ENCODE measurements around the gene ASCL5.
A peak's percentile ranks its signal among the peaks of the same experiment; 100 is the strongest.
"Not testable (repeated sequence)": the region's sequence is repeated elsewhere in the genome, so short reads cannot be mapped to it uniquely, and the experiment has no call there.

ASCL5 gene, protein sequence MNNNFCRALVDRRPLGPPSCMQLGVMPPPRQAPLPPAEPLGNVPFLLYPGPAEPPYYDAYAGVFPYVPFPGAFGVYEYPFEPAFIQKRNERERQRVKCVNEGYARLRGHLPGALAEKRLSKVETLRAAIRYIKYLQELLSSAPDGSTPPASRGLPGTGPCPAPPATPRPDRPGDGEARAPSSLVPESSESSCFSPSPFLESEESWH

DNA sequence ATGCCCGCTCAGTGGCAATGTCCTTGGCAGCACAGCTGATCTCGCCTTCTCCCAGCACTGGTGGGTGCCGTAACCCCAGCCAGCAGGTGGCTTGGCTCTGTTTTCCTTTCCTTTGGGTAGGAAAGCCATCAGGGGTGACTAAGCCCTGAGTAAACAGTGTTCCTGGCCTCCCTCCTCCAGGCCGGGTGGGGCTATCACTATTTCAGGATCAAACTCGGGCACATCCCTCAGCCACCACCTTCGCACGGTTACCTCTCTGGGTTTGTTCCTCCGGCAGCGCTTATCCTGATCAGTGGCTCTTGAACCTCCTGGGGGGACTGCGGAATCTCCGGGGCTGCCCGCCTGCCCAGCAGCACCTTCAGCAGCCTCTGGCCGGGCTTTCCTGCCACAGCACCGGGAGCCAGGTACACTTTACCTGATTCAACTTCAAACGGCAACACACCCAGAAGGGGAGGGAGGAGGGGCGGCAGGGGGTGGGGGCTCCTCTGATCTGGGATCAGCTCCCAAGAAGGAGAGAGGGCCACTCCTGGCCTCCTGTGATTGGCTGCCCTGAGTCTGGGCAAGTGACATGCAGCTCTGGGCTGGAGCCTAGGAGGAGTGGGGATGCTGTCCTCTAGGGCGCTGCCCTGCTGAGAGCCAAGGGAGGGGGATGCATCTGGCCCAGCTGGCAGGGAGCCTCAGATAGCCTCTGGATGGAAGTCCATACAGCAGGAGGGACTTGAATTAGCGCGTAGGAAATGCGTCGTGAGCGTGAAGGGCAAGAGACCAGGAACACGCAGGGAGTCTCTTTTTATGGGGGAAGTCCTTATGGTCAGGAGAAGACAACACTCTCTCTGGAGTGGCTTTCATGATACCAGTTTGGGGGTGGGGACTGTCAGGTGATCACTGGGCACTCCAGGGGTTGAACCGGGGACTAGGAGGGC is at the start of gene ASCL5:
Gene ASCL5 (minus strand): TSS at position 353 of the 923 bp plus-strand sequence. CDS start 11,812 bp downstream, outside the sequence.
- peak; percentile 68 for DNase-seq

DNA sequence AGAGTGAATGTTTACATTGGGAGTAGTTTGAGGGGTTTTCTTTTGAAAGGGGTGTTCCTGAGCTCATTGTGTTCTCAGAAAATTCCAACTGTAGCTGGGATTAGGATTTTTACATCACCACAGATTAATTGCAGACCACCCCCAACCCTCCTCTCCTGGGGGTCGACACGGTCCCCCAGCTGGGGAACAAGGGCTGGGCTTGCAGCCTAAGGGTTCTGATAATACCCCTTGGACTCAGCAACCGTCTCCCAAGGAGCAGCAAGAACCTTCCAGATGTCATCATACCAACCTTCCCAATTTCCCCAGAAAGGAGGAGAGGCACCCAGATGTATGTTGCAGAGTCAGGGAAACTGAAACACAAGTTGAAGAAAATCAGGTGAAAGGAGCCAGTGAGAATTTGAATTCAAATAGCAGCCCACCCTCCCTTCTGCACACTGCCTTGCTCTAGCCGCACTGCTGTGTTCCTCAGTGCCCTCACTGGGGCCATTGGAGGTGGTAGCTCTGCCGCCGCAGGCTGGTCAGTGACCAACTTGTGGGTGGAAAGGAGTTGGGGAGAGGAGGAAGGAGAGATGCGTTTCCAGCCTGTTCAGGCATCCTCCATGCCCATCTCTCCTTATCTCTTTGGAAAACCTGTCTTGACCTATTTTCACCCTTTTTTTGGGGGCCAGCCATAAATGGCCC is 49.0 kb upstream of the ASCL5 start:
- DNase-seq, result no peak

DNA sequence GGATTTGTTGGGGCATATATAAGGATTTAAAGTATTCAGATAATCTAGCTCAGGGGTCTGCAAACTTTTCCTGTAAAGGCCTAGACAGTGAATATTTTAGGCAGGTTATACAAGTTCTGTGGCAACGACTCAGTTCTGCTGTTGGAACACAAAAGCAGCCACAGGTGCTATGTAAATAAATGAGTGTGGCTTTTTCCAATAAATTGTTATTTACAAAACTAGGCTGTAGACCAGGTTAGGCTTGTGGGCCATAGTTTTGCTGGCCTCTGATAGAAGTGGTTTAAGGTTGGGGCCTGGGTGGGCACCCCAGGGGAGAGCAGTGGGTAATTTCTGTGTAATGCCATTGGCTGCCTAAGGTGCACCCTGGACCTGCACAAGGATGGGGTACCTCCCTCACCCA is 46.8 kb upstream of the ASCL5 start:
- DNase-seq, result no peak

DNA sequence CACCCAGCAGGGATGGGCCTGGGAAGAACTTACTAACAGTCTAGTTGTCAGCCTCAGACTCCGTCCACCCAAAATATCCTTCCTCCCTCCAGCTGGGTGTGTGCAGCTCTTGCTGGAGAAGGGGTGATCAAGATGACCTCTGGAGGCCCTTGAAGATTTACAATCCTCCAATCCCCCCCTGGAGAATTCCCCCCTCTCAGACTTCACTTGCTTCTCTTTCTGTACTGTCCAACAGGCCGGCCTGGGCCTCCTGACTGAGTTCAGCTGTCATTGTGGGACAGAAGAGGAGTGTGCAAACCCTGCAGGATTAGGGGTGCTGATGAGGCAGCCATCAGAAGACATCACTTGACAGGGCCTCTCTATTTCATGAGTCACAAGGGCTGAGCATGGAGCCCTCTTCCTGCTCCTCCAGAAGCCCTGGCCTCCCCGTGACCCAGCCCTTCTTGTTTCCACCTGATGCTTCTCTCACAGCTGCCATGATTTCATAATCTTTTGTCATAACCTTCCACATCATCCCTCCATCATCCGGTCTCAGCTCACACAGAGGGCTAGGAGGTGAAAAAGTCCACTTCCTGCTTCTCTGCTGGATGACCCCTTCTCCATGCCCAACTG is 46.1 kb upstream of the ASCL5 start:
- DNase-seq, result no peak

DNA sequence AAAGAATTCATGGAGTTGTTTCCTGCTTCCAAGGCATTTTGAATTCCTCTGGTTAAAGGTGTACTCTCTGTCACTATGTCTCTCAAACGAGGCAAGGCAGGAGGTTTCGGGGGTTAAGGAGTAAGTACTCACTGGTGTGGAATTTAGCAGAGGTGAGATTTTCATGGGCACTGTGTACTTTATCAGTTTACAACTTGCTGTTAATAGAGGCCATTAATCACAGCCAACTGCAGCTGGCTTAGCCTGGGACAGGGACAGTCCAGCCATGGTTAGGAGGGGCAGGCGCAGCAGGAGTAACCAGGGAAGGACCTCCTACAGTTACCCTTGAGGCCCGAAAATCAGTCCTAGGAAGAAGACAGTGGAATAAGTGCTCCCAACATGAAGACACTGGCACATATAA is 45.3 kb upstream of the ASCL5 start:
- DNase-seq, result no peak

DNA sequence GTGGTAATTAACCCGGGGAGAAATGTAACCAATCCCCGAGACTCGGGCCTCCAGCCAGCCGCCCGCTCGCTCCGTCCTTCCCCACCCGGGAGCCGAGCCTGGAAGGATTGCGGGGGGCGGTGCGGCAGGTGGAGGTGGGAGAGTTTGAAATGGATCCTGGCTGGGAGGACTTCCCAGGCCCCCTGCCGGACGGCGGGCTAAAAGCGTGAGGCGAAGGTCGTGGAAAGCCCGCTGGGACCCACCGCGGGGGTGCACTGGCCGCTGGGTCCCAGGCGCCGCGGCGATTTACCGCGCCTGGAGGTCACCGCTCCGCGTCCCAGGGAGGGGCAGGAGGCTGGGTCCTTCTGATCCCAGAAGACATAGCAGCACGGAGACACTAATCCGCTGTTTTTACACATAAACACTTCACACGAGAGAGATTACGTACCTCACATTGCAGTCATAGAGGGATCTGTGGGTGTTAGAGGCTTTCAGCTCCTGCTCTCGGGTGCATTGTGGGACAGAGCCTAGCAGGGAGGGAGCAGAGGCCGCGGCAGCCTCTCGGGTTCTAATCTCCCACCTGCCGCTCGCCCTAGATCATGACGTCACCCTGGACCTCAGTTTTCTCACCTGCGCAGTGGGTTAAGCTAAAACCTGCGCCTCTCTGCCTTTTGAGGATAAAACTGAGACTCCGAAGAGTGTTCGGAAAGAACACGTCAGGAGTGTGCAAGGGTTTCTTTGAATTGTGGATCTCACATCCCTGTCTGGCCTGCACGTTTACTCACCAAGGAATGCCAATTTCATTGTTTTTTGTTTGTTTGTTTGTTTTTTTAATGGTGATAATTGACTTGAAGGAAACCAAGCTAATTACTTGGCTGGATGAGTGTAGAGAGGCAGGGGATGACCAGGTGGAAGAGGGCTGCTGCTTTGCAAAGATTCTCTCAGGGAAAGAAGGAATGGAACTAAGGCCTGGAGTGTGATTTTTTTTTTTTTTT is 44.4 kb upstream of the ASCL5 start:
- peak; percentile 53 for DNase-seq

DNA sequence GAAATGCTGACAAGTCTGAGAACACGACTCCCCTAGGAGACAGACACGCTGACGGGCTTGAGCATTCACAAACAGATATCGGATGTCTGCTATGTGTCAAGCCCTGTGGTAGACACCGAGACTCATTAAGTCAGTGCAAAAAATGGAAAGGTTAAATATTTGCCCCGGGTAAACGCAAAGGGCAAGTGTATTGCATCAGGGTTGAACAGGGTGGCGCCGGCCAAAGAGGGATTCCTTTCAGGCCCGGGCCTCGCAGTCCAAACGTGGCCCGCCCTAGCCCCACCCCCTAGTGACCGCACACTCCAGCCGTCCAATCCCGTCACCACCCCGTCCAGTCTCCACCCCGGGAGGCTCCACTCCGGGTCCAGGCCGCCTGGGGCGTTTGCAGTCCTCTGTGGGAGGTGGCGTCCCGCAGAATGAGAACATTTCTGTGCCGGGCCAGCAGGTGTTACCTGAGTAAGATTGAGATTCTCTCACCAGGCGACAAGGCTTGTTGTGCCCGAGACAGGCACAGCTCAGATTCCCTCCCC is 43.6 kb upstream of the ASCL5 start:
- peak; percentile 93 for DNase-seq

DNA sequence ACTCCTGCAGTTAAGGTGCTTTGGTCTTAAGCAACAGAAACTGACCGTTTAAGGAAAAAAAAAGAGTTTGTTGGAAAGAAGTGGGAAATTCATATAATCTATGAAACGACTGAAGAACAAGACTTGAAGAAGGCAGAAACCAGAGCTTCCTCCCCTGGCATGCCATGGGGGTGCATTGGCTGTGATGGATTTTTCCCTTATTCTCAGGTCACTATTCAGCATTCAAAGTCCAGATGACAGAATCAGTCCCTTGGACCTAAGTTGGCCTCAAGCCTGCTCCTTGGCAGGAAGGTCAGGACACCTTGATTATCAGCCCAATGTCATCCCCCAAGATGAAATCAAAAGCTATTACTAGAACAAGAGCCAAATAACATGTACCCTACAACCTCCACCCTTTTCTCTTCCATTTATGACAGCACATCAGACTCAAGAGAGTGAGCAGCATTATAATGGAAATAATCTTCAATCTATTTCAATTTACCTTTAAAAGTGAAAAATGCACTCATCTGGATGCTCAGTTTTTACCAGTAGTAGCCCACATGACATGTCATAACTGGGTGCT is 43.1 kb upstream of the ASCL5 start:
- no peak for DNase-seq

DNA sequence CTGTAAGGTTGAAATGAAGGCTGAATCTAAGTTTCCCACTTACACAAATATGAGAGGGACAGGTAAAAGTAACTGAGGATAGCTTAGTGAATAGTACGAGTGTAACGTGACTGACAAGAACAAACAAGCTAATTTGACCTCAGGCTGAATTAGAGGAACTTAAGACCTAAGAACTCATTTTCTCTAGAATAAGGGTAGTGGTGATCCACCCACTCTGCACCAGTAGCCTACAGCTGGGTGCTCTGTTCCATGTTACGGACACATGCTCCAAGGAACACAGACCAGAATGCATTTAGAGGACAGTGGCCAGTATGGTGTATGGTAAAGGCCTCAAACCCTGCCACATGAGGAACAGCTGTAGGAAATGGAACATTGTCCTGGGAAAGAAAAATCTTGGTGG is 42.2 kb upstream of the ASCL5 start:
- DNase-seq, result no peak

DNA sequence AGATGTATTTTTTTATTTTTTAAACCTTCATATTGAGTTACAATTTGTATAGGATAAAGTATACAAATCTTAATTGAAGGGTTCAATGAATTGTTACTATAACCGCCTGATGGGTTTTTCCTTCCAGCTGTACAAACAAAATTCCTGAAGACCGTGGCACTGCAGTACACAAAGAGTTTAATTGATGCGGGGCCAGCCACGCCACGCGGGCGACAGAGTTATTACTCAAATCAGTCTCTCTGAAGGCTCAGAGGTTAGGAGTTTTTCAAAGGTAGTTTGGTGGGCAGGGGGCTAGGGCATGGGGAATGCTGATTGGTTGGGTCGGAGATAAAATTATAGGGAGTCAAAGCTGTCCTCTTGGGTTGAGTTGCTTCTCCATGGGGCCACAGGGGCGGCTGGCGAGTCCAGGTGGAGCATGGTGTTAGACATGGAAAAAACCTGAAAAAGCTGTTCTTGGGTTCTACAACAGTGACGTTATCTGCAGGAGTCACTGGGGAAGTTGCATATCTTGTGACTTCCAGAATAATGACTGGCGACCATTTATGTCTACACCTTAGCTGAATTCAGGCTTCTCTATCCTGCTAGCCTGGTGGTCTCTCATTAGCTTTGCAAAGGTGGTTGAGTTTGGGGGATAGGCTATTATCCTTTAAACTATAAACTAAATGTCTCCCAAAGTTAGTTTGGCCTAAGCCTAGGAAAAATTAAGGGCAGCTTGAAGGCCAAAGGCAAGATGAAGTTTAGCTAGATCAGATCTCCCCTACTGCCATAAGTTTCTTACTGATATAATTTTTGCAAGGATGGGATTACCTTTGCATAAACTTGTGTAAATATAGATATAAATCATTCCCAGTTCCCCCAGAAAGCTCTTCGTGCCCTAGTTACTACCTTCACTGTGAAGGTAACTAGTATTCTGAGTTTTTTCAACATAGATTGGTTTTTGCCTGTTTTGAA is 40.3 kb upstream of the ASCL5 start:
- DNase-seq, result no peak

DNA sequence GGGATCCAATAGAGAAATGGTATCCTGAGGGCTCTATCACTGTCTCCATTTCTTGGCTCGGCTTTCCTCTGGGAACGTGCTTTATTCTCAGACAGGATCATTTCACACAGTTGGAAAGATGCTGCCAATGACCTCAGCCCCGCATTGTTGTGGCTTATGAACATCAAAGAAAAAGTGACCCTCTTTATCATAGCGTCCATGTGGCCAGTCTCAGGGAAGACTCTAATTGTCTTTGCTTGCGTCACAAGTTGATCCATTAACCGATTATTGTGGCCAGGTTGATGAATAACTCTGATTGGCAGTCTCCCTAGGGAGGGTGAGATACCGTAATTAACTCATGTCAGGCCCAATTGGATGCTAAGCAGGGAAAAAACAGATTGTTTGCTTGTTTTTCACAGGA is 37.7 kb upstream of the ASCL5 start:
- DNase-seq, result no peak

DNA sequence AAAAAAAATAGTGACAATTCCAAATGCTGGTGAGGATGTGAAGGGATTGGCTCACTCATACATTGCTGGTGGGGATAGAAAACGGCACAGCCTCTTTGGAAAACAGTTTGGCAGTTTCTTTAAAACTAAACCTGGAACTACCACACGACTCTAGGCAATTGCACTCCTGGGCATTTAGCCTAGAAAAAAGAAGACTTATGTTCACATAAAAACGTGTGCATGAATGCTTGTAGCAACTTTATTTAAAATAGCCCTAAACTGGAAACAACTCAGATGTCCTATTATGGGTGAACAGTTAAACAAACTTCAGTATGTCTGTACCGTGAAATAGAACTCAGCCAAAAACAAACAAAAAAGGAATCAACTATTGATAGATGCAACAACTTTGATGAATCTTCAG is 36.7 kb upstream of the ASCL5 start:
- DNase-seq, result no peak

DNA sequence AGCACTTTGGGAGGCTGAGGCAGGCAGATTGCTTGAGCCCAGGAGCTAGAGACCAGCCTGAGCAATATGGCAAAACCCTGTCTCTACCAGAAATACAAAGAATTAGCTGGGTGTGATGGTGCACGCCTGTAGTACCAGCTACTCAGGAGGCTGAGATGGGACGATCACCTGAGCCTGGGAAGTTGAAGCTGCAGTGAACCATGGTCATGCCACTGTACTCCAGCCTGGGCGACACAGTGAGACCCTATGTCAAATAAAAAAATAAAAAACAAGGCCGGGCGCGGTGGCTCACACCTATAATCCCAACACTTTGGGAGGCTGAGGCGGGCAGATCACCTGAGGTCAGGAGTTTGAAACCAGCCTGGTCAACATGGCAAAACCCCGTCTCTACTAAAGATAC is 36.1 kb upstream of the ASCL5 start:
- DNase-seq, result not testable (repeated sequence)

DNA sequence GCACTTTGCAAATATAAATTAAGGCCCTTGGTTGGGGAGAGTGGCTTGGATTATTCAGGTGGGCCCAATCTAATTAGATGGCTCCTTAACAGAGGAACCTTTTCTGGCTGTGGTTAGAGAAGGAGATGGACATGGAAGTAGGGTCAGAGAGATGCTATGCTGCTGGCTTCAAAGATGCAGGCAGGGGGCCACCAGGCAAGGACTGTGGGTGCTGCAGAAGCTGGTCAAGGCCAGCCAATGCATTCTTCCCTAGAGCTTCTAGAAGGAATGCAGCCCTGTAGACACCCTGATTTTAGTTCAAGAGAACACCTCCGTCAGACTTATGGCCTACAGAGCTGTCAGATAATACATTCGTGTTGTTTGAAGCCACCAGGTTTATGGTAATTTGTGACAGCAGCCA is 31.0 kb upstream of the ASCL5 start:
- no peak for DNase-seq

DNA sequence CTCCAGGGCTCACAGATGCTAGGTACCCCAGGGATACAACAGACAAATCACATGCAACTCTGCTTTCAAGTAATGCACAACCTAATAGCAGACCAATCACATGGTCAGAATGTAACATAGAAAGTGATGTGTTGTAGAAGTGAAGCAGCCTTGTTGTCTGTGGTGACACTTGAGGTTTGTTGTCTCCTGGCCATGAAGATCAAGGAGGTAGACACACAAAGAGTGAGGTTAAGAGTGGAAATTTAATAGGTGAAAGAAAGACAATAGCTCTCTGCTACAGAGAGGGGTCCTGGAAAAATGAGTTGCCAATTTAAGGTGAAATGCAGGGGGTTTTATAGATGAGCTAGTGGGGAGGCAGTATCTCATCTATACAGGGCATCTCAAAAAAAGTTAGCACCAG is 29.8 kb upstream of the ASCL5 start:
- no peak for DNase-seq

DNA sequence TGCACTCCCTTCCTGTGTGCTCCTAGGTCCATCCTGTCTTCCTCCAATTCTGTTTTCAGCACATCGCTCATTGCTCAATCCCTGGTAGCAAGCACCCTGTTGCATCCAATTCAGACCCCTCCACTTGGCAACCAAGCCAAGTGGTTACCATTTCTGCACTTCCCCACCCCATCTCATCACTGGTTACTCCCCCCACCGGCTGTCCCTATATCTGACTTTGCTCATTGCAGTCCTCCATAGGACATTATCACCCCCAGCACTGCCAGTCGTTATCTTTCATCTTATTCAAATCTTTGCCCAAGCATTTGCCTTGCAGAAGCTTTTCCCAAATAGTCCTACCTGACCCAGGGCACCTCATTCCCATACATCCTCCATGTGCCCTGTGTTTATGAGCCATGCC is 29.4 kb upstream of the ASCL5 start:
- no peak for DNase-seq

DNA sequence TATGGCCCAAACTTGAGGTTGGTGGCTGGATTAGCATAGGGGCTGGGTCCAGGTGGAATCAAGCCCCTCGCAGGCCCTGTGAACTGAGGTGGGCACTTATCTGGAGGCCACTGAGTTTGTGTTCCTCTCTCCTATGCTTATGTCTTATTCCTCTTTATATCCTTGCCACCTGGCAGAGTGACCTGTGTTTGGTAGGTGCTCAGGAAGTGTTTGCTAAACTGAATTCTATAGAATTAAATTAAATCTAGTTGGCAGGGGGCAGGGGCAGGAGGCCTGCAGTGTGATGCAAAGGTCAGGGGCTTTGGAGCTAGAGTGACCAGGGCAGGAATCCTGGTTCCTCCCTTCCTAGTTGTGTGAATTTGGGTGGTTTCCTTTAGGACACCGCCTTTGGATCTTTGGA is 28.4 kb upstream of the ASCL5 start:
- no peak for DNase-seq

DNA sequence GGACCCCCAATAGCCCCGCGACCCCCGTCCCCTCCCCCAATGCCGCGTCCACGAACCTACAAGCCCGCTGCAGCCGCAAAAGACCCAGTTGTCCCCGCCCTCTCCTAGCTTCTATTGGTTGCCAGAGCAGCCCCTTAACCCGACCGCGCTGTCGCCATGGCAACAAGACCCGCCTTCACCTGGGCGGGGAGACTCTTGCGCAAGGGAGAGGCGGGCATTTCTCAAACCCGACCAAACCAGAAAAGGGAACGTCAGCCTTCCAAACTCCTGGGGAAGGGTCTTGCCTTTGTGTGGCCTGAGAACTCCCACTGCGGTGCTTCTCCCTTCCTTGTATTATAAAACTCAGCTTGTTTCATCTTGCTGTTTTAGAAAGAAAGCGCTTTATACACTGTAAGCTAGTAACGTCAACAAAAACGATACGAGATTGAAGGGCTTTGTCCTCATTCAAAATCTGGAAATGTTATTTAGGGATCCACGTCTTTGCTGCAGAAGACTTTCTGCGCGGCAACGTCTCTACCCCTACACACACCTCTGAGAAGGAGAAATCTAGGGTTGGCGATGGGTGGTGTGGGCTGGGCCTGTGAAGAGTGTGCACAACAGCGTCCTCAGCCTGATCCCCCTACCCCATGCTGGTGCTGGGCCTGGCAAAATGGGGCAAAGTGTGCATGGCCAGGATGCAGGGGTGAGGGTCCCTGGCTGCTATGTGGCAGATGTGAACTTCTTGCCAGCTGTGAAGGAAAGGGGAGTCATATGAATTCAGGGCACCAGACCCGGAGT is 27.6 kb upstream of the ASCL5 start, which contains the start of gene TMEM9:
Gene TMEM9 (minus strand): TSS at position 86 of the 777 bp plus-strand sequence. CDS start 551 bp downstream, outside the sequence.
- DNase-seq, result peak; percentile 85
